GM10248 (cell line): ENCODE results near the gene SORCS3.

ENCODE experiments used
- CTCF ChIA-PET: fragments of 300-600 bp; sonication (Branson Sonifier 250); formaldehyde crosslinking; extraction: SDS; loops from one replicate; lab custom pipeline; 2021; ENCODE audit warnings: antibody characterized with exemption; lab: Yijun Ruan, JAX
- POLR2A ChIA-PET: fragments of 350-650 bp; sonication (Branson Sonifier 250); formaldehyde crosslinking; extraction: SDS; loops from one replicate; lab custom pipeline; 2020; ENCODE audit warnings: antibody characterized with exemption; lab: Yijun Ruan, JAX
- DNase-seq: peaks from one replicate; pipeline ENCODE4 v3.0.0; 2012; ENCODE audit errors: extremely low spot score
- CTCF ChIP-seq: IDR thresholded peaks from 2 replicates; pipeline ENCODE4 v1.5.1; 2012; ENCODE audit warnings: mild to moderate bottlenecking, low read depth; ENCODE audit errors: extremely low read depth, missing control alignments, control extremely low read depth

The SORCS3 gene

GRCh38 chr10:104806801-104807200 is 165.7 kb downstream of the SORCS3 start:
- ChIA-PET CTCF (no interaction called here), POLR2A (no interaction called here)
- no peak for DNase-seq
- no peak for TF ChIP-seq CTCF

GRCh38 chr10:104807581-104808310 is 166.7 kb downstream of the SORCS3 start:
- POLR2A ChIA-PET = no interaction called here
- TF ChIP-seq CTCF = no peak
- DNase-seq = no peak
- CTCF ChIA-PET = no interaction called here

- CTCF ChIA-PET = interaction anchor here (0.9 kb wide), 1 partner anchor 15 kb away, joined by 3 read pairs; no protein-coding TSS in a partner anchor
- no peak for DNase-seq
- POLR2A ChIA-PET = no interaction called here
- TF ChIP-seq CTCF = no peak
Observed at GRCh38 chr10:104809288-104810090, 168.4 kb downstream of the SORCS3 start.

GRCh38 chr10:104811166-104811565 is 170.1 kb downstream of the SORCS3 start:
- no peak for DNase-seq
- ChIA-PET POLR2A (no interaction called here), CTCF (no interaction called here)
- TF ChIP-seq CTCF = no peak

GRCh38 chr10:104816501-104816900 is 175.4 kb downstream of the SORCS3 start:
- POLR2A ChIA-PET = no interaction called here

More at GRCh38 chr10:104816501-104816900, 175.4 kb downstream of the SORCS3 start:
- CTCF ChIA-PET = no interaction called here
- TF ChIP-seq CTCF = no peak
- no peak for DNase-seq
